GM21528 (cell line): Measurements from ENCODE around the gene TOMM20L.
A peak's percentile ranks its signal among the peaks of the same experiment; 100 is the strongest.
"Not testable (repeated sequence)": the region's sequence is repeated elsewhere in the genome, so short reads cannot be mapped to it uniquely, and the experiment has no call there.

Source experiments
- ATAC-seq: cut with Tn5 transposase; IDR thresholded peaks from one replicate; pipeline ENCODE4 v1.9.1; 2021; ENCODE audit warnings: mild to moderate bottlenecking, moderate library complexity; ENCODE audit not compliant: unreplicated experiment, low FRiP score

TOMM20L gene

DNA sequence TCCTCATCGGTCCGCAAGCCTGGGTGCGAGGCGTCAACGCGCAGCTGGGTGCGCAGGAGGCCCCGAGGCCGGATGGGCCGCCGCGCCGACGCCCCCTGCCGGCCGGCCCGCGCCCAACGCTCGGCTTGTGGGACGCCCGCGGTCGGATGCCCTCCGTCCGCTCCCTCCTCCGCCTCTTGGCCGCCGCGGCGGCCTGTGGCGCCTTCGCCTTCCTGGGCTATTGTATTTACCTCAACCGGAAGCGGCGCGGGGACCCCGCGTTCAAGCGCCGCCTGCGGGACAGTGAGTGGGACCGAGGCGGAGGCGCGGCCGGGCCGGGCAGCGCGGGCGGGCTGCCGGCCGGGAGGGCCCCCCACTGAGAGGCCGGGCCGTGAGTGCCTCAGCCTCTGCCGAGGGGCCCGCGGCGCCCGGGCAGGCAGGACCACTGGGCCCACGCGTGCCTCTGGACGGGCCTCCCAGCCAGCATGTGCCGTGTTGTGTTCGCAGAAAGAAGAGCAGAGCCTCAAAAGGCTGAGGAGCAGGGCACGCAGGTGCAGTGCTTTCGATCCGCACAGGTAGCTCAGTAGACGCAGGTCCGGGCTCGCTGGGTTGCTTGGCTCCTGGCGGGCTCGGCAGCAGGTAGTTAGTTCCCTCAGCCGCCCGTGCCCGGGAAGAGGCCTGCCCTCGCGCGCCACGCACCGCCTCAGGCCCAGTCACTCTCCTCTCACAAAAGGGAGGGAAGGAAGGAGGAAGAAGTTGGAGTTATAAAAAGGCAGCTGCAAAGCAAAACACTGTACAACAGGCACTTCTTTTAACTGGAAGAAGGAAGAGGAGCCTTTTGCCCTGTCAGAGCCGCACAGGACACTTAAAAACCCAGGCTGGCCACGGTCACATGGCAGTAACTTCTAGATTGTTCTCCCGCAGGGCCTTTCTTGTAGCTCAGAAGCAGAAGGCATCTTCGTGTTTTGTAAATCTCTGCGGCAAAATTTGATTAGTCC lies at the start of gene TOMM20L:
Gene TOMM20L (plus strand): TSS at position 119 of the 977 bp plus-strand sequence. CDS start 28 bp downstream, at position 147.
- ATAC-seq = peak; percentile 96

DNA sequence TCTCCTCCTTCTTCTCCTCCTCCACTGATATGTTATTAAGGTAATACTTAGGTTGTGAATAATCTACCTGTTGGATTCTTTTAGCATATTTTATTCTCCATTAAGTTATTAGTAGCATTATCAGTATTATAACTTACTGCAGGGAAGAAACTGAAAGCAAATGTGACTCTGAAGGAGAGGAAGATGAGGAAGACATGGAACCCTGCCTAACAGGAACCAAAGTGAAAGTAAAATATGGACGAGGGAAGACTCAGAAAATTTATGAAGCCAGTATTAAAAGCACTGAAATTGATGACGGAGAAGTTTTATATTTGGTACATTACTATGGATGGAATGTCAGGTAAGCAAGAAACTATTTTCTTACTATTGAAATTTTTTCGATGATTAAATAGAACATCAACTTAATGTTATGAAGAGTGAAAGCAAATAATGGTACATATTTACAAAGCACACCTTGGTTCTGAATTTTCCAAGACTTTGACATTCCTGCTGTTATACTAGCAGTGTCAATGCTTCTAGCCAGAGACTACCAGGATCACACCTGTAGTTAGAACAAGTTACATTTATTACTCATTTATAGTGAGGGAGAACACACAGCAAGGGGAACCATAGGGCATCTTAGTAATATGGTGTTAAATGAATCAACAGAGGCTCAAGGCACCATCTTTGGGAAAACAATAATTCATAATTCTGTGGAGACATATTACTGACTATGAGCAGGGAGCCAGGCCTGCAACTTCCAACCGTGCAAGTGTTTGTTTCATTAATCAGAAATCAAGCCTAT lies 42.0 kb upstream of the TOMM20L start:
- no peak for ATAC-seq

DNA sequence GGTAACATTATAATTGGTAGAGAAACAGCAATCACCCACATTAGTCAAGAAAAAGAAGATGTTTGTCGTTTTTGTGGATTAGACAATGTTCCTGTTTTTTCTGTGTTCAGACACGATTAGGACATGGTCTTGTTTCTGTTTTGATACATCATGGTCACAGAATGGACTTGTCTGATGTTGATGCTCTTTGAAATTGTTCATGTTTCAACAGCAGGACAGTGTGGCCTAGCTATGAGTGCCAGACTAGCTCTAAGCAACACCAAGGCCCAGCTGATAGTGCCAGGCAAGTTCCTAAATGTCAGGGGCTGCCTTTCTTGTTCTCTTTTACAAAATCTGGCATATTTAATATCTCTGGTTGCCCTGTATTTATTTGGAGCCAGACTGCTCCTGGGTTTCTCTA lies 40.9 kb upstream of the TOMM20L start:
- ATAC-seq = no peak

DNA sequence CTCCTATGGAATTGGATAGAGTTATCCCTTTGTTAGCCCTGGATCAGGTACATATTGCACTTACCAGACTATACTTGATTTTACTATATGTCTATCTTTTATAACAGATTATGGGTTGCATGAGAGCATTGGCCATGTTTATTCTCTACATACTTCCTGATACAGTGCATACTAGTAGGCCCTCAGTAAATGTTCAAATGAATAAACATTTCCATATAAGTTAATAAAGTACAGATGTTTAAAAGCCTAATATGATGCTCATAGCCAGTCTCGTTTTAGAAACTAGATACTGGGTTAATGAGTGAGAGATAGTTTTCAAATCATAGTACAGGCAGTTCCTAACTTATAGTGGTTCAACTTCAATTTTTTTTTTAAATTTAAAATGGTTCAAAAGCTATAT lies 39.5 kb upstream of the TOMM20L start:
- no peak for ATAC-seq

DNA sequence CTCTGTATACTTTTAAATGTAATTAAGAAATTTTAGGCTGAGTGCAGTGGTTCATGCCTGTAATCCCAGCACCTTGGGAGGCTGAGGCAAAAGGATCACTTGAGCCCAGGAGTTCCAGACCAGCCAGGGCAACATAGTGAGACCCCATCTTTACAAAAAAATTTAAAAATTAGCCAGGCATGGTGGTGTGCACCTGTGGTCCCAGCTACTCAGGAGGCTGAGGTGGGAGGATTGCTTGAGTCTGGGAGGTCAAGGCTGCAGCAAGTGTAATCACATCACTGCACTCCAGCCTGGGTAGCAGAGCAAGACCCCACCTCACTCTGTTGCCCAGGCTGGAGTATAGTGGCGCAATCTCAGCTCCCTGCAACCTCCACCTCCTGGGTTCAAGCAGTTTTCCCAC lies 33.5 kb upstream of the TOMM20L start:
- ATAC-seq = not testable (repeated sequence)

DNA sequence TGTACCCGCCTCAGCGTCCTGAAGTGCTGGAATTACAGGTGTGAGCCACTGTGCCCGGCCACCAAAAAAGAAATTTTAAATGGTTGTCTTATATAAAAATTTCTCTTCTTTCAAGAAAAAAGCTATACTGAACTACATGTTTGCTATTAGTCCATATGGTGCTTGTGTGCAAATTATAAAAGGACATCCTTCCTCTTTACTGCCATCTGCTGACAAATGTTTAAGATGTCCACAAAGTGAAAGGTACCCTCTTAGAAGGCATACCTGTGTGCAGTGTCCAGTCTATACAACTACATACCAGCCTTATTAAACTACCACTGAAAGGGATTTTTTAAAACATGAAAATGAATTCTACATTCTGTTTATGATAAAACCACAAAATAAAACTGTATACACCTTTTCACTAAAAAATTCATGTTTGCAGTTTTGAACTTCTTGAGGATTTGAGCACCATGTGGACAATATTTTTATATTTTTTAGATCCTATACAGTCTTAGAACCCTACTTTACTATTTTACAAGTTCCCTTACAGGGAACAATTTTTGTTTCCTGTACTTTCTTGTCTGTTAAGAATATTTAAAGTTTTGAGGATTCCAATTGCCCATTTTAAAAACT lies 32.8 kb upstream of the TOMM20L start:
- ATAC-seq = no peak

DNA sequence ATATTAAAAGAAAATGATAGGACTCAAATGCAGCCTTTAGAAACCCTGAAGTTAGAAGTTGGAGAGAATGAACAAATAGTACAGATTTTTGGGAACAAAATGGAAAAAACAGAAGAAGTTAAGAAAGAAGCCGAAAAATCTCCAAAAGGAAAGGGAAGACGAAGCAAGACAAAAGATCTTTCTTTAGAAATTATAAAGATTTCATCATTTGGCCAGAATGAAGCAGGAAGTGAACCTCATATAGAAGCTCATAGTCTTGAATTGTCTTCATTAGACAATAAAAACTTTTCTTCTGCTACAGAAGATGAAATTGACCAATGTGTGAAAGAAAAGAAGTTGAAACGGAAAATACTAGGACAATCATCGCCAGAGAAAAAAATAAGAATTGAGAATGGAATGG lies 31.4 kb upstream of the TOMM20L start:
- no peak for ATAC-seq

DNA sequence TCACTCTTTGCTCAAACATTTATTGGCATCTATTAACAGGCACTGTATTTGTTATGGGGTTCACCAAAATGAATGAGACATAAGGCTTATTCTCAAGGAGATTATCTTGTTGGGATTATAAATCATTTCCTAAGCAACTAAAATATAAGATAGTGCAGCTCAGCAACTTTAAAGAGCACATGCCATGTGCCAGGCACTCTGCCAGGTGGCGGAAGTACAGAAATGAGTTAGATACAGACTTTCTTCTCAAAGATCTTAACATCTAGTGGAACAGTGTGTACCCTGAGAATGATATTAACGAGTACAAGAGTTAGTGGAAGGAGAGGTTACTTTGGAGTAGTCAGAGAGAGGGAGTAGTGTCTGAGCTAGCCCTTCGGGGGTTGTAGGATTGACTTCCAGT lies 28.4 kb upstream of the TOMM20L start:
- no peak for ATAC-seq

DNA sequence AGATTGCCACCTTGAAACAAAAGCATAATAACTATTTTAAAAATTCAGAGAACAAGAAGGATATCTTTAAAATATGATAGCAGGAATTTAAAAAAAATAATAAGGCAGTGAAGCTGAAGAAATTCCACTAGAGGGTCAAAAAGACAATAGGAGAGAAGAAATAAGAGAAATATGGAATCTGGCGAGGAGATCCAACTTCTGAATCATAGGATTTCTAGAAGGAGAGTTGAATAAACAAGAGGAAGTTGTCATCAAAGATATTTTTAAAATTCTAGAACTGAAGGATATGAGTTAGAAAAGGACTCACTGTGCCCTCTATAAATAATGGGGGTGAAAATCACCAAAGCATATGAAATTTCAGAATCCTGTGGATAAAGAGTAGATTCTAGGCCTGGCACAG lies 26.8 kb upstream of the TOMM20L start:
- no peak for ATAC-seq

DNA sequence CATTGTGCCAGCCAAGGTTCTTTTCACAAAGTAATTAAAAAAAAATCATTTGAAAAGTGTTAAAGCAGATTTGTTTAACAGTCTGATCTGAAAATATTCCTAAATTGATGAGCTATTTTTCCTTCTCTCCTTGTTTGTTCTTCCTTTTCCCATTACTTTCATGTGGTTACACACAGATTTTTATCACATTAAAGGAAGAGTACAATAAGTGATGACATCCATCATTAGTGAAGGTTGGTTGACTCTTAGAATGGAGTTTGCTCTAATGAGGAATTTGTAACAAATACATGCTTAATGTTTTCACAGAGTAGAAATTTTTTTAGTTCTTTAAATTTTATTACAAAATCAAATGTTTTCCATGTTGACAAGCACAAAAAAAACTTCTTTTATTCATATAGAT lies 18.9 kb upstream of the TOMM20L start:
- no peak for ATAC-seq

DNA sequence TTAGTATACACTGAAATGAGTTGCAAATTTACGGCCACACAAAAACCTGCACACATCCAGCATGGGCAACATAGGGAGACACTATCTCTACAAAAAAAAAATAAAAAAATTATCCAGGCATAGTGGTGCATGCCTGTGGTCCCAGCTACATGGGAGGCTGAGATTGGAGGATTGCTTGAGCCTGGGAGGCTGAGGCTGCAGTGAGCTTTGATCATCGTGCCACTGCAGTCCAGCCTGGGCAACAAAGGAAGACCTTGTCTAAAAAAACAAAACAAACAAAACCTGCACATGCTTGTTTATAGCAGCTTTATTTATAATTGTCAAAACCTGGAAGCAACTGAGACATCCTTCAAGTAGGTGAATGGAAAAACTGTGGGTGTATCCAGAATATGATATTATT lies 4.9 kb upstream of the TOMM20L start:
- ATAC-seq = no peak

DNA sequence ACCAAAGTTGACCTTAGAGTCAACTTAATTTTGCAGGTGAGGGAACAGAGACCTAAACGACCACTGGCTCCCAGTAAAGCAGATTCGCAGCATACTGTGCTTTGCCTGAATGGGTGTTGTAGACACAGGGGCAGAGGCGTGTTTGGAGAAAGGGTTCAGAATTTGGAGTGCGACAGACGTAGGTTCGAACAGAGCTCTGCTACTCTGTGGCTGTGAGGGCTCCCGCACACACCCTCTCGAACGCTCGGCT lies 243 bp upstream of the TOMM20L start:
- no peak for ATAC-seq

DNA sequence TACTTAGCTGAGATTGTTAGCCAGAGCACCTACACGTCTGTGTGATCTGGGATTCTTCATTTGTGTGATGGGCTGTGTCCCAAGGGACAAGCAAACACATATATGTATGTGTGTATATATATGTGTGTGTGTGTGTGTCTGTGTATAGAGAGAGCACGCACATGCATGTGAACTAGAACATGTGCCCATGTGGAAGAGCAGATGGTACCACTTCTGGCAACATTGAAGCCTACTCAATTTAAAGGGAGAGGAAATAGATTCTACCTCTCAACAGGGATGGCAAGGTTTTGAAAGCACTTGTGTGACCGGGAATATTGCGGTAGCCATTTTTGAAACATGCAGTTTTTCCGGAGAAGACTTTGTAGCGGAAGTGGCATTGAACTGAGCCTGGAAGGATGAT lies 1.4 kb downstream of the TOMM20L start:
- no peak for ATAC-seq

DNA sequence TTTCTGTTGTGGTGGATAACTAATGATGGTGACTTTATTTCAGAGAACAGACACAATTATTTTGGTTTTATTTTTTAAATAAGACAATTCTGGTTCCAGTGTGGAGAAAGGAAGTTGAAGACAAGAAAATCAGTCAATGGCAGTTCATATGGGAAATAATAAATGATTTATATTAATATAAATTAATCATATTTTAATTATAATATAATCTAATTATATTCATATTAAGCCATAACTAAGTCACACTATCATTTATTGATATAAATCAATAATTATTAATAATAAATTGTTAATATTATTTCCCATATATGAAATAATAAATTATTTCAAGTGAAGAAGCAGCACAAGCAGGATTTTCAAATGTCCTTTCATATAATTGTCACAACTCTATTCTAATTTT lies 2.8 kb downstream of the TOMM20L start:
- no peak for ATAC-seq

DNA sequence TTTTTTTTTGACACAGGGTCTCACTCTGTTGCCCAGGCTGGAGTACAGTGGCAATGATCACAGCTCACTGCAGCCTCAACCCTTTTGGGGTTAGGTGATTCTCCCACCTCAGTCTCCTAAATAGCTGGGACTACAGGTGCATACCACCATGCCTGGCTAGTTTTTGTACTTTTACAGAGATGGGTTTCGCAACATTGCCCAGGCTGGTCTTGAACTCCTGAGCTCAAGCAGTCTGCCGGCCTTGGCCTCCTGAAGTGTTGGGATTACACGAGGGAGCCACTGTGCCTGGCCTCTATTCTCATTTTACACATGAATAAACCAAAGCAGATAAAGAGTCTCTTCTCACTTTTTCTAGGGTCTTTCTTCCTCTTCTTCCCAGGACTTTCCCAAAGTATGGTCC lies 3.2 kb downstream of the TOMM20L start:
- no peak for ATAC-seq

DNA sequence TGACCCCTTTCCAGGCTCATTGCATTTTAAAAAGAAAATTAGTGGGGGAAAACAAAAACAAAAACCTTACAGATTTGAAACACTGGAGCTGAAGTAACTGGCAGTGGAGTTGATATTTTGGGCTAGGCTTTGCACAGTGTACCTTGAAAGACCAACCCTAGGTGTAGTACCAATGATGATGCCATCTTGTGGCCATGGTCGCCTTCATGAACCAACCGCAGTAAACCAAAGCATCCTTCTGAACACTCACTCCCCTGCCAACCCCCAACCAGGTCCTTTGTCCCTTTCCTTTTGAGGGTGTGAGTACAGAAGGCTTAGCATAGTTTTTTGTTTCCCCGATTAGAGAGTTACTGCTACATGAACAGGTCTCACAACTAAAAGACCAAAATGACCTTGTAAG lies 5.9 kb downstream of the TOMM20L start:
- no peak for ATAC-seq

DNA sequence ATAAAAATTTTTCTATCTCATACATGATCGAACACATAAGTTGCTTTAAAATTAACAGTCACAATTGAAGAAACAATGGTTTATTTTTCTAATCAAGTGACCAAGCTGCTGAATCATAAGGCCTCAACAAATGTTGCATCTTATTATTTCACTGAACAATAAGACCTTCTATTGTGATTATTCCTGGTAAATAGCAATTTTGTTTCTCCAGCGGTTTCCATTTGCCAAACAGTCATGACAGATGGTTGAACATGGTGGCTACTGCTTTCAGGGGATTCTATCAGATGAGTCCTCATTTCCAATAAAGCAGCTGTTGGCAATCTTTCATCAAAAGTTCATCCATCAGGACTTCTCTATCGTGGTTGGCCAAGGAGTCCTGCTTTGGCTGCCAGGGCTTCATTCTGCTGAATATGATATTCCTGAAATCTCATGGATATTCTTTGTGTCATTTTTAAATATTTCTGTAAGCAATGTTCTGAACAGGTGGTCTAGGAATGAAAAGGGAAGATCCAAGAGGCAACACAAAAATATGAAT lies 13.0 kb downstream of the TOMM20L start:
- no peak for ATAC-seq

DNA sequence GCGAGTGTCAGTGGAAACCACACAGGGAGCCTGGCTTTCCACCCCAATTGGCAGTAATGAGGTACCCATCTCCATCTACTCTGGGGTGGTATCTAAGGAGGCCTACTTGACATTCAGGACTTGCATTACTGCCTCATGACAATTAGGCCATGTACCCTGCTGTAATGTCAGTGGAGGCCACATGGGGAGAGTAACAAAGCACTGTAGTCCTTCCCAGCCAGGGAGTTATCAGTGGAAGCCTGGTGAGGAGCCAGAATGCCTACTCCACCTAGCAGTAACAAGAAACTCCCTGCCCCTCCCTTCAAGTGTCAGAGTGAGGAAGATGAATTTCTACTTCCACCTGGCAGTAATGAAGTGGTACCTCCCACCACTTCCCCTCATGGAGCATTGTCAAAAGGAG lies 19.1 kb downstream of the TOMM20L start:
- ATAC-seq = no peak

DNA sequence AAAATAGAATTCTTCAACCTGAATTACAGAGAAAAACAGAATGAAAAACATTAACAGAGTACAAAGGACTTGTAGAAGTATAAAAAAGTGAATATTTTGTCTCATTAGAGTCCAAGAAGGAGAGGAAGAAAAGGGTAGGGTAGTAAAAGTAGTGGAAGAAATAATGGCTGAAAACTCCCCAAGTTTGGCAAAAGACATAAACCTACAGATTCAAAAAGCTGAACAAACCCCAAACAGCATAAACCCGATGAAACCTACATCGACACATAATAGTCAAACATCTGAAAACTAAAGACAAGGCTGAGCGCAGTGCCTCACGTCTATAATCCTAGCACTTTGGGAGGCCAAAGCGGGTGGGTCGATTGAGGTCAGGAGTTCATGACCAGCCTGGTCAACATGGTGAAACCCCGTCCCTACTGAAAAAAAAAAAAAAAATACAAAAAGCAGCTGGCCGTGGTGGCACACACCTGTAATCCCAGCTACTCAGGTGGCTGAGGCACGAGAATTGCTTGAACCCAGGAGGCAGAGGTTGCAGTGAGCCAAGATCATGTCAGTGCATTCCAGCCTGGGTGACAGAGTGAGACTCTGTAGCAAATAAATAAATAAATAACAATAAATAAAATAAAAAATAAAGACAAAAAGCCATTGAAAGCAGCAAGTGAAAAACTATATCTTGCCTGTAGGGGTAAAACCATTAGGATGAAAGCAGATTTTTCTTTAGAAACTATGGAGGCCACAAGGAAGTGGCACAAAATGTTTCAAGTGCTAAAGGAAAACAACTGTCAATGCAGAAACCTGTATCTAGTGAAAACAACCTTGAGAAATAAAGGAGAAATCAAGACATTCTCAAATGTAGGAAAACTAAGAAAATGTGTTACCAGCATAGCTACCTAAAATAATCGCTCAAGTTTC lies 20.2 kb downstream of the TOMM20L start:
- ATAC-seq = no peak

DNA sequence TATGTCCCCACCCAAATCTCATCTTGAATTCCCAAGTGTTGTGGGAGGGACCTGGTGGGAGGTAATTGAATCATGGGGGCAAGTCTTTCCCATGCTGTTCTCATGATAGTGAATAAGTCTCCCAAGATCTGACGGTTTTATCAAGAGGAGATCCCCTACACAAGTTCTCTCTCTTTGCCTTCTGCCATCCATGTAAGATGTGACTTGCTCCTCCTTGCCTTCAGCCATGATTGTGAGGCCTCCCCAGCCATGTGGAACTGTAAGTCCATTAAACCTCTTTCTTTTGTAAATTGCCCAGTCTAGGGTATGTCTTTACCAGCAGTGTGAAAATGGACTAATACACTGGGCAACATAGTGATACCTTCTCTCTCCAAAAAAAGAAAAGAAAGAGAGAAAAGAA lies 21.2 kb downstream of the TOMM20L start:
- not testable (repeated sequence) for ATAC-seq
